GM20000 (cell line): ENCODE results near the gene TRIM5.
"Not testable (repeated sequence)": the region's sequence is repeated elsewhere in the genome, so short reads cannot be mapped to it uniquely, and the experiment has no call there.

Experiments used
- DNase-seq: peaks from one replicate; pipeline ENCODE4 v3.0.0; 2012; ENCODE audit warnings: low spot score
- TF ChIP-seq, protein P1 (sequence below): IDR thresholded peaks from 2 replicates; pipeline ENCODE4 v1.5.1; 2012; ENCODE audit warnings: mild to moderate bottlenecking, control low read depth; ENCODE audit errors: extremely low read depth, missing control alignments

The TRIM5 gene

DNA sequence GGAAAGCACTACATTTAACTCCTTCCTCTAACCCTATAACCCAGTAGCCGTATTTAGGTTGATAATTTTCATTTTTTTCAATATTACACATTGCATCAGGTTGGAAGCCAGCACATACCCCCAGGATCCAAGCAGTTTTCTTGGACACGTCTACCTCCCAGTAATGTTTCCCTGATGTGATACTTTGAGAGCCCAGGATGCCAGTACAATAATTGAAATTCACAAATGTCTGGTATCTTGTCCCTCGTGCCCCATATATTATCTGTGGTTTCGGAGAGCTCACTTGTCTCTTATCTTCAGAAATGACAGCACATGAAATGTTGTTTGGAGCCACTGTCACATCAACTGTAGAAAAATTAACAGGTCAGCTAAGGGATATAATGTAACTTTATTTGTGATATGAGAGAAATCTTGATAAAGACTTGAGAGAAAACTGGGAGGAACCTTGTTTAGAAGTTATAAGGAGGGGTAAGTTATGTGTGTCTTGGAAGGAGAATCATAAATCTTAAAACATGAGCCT lies 19.8 kb downstream of the TRIM5 start:
- TF ChIP-seq, protein P1, sequence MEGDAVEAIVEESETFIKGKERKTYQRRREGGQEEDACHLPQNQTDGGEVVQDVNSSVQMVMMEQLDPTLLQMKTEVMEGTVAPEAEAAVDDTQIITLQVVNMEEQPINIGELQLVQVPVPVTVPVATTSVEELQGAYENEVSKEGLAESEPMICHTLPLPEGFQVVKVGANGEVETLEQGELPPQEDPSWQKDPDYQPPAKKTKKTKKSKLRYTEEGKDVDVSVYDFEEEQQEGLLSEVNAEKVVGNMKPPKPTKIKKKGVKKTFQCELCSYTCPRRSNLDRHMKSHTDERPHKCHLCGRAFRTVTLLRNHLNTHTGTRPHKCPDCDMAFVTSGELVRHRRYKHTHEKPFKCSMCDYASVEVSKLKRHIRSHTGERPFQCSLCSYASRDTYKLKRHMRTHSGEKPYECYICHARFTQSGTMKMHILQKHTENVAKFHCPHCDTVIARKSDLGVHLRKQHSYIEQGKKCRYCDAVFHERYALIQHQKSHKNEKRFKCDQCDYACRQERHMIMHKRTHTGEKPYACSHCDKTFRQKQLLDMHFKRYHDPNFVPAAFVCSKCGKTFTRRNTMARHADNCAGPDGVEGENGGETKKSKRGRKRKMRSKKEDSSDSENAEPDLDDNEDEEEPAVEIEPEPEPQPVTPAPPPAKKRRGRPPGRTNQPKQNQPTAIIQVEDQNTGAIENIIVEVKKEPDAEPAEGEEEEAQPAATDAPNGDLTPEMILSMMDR, result no peak
- DNase-seq, result no peak

DNA sequence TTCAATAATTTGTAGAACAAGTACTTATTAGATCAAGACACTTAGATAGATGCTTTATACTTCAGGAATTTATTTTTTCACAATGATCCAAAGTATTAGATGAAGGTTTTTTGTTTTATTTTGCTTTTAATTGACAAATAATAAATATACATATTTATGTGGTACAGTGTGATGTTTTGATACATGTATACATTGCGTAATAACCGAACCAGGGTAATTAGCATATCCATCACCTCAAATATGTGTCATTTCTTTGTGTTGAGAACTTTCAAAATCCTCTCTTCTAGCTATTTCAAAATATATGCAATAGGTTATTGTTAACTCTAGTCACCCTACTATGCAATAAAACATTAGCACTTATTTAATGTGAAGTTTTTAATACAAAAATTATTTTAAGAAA lies 21.4 kb downstream of the TRIM5 start:
- TF ChIP-seq, protein P1, result no peak
- DNase-seq, result no peak

DNA sequence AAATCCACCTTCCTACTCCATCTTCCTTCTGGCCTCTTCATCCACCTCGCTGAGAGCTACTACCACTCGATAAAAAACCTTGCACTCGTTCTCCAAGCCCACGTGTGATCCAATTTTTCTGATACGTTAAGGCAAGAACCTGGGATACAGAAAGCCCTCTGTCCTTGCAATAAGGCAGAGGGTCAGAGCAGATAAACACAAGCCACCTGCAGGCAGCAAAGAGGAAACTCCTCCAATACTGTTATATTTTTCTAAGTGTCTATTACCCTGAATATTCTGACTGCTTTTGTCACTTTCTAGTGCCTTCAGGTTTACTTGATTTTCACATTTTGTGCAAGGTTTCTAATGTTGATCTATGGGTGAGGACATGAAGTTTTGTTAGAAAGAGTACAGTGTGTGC lies 26.6 kb downstream of the TRIM5 start:
- TF ChIP-seq, protein P1, result no peak
- no peak for DNase-seq

DNA sequence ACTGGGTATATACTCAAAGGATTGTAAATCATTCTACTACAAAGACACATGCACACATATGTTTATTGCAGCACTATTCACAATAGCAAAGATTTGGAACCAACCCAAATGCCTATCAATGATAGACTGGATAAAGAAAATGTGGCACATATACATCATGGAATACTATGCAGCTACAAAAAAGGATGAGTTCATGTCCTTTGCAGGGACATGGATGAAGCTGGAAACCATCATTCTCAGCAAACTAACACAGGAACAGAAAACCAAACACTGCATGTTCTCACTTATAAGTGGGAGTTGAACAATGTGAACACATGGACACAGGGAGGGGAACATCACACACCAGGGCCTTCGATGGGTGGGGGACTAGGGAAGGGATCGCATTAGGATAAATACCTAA lies 27.9 kb downstream of the TRIM5 start:
- not testable (repeated sequence) for DNase-seq

DNA sequence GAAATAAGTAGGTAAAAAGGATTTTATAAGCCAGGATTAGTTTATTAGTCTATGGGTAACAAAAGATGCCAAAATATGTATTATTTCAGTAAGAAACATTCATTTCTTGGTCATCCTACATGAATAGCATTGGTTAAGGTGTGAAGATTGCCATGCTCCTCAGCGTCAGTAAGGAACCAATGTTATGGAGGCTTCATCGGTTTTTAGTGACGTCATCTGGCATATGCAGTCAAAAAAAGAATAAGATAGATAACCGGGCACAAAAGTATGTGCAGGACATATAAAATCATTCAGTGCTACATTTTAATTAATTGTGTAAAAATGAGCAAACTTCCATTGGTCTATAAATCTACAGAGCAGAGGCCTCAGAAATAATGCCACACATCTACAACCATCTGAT lies 29.4 kb downstream of the TRIM5 start:
- DNase-seq, result no peak
- TF ChIP-seq, protein P1, result no peak

DNA sequence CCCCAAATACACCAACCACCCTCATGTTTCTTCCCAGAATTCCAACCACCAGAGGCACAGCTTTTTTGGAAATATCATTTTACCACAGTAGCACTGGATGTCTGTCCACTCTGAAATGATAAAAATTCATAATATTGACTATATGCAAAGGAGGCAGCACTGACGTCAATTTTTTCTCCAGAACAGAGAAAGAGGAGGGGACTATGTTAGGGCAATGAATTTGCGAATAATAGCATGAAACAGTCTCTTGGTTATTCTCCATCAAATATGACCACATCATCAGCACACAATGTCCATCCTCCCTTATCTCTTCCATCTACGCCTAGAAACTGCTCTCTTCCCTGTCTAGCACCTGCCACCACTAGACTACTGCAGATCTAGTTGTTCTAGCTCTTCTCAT lies 38.7 kb downstream of the TRIM5 start:
- TF ChIP-seq, protein P1, result no peak
- no peak for DNase-seq

DNA sequence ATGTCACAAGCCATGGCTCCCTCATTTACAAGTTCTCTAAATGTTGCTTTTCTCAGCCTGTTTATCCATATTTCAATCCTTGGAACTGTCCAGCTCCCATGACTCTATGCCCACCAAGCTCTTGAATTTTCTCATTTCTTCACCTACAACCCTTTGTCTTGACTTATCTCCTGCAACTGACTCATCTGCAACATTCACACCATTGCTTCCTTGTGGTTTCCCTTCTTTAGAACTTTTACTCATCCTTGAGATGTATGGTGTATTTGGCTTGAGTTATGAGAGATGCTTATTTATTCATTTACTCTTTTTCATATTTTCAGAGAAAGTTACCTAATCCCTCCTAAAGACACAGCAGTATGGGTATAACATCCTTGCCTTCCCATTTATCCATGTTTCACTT lies 41.3 kb downstream of the TRIM5 start:
- TF ChIP-seq, protein P1, result no peak
- no peak for DNase-seq

DNA sequence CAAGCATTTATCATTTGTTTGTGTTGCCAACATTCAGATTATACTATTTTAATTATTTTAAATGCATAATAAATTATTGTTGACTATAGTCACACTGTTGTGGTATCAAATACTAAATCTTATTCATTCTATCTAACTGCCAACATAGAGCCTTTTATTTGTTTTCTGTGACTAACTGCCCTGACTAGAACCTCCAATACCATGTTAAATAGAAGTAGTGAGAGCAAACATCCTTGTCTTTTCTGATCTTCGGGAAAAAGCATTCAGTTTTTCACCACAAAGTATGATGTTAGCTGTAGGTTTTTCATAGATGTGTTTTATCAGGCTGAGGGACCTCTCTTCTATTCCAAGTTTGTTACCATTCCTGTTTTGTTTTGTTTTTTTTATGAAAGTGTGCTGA lies 44.9 kb downstream of the TRIM5 start:
- no peak for DNase-seq
- TF ChIP-seq, protein P1, result no peak
